K562 (cell line): ENCODE measurements around the gene AP1S3. TPM values are rescaled to one million over a fixed set of nuclear protein-coding genes. Genes with fewer than 3 reads are reported as not detected.

Experiments used
- ATAC-seq: fragments of 200-7000 bp; cut with Tn5 transposase; 3 replicates; pipeline ENCODE4 v1.9.1; 2020; ENCODE audit warnings: moderate library complexity
- BruUV-seq: library from RNA; stranded (reverse); fragments of 400-500 nt; replicated peaks from 2 replicates; lab custom pipeline; 2021; lab: Mats Ljungman, UMichigan
- CTCF ChIA-PET: fragments of 300-600 bp; formaldehyde crosslinking; extraction: SDS; loops from one replicate; lab custom pipeline; 2021; ENCODE audit warnings: low intra/inter-chr PET ratio; lab: Yijun Ruan, JAX
- POLR2A ChIA-PET: fragments of 300-600, 350-650 bp; sonication (Branson Sonifier 250); formaldehyde crosslinking; extraction: SDS; loops from one replicate; lab custom pipeline; 2021; ENCODE audit warnings: antibody characterized with exemption, inconsistent platforms; lab: Yijun Ruan, JAX
- DNase-seq, 4 experiments: peaks; one replicate each; pipeline versions ENCODE4 v3.0.0 to v3.0.0-alpha.2; 2011 to 2018; ENCODE audit warnings: low spot score in 3 of 4, mixed read lengths in 3 of 4; ENCODE audit errors: extremely low read depth in 1 of 4
- FAIRE-seq: peaks from 2 replicates; lab custom pipeline; 2011; peaks lifted over from hg19 to GRCh38; lab: Jason Lieb, UNC
- H2AFZ ChIP-seq: 2 replicates; pipeline ENCODE4 v1.6.0; 2011; ENCODE audit warnings: low read depth, low read length, control low read depth, inconsistent platforms
- H3K27ac ChIP-seq: fragments of 200-600 bp; 3 replicates; pipeline ENCODE4 v1.8.0; 2011; ENCODE audit warnings: low read depth, mild to moderate bottlenecking, control low read depth, inconsistent platforms, low read length, moderate library complexity, mixed read lengths; ENCODE audit errors: extremely low read depth
- H3K27me3 ChIP-seq, 2 experiments: fragments of 300-600 bp in 1 of 2; 2 replicates in 1 of 2; 3 replicates in 1 of 2; pipeline versions ENCODE4 v1.6.0 to v1.8.0; 2011; ENCODE audit warnings: inconsistent platforms in 2 of 2, low read length in 2 of 2, mild to moderate bottlenecking in 1 of 2, mixed read lengths in 1 of 2, moderate library complexity in 1 of 2; ENCODE audit not compliant: control insufficient read depth in 2 of 2, insufficient read depth in 2 of 2
- H3K36me3 ChIP-seq: fragments of 300-600 bp; 3 replicates; pipeline ENCODE4 v1.8.0; 2011; ENCODE audit warnings: mild to moderate bottlenecking, low read length, inconsistent platforms; ENCODE audit not compliant: control insufficient read depth, insufficient read depth
- H3K4me1 ChIP-seq, 2 experiments: fragments of 200-600 bp in 1 of 2; replicated peaks in 1 of 2; 2 replicates in 1 of 2; 3 replicates in 1 of 2; pipeline versions ENCODE4 v1.5.1 to v1.8.0; 2011; ENCODE audit warnings: inconsistent platforms in 2 of 2, low read length in 2 of 2, mild to moderate bottlenecking in 1 of 2, mixed read lengths in 1 of 2, moderate library complexity in 1 of 2; ENCODE audit not compliant: control insufficient read depth in 2 of 2, insufficient read depth in 2 of 2
- H3K4me2 ChIP-seq: 2 replicates; pipeline ENCODE4 v1.6.1; 2011; ENCODE audit warnings: low read length, control low read depth, inconsistent platforms, mixed read lengths; ENCODE audit not compliant: insufficient read depth
- H3K4me3 ChIP-seq: fragments of 200-600 bp; sonication (generic), shearing (Covaris generic); 2 replicates; pipeline ENCODE4 v1.5.1; 2016; ENCODE audit warnings: control low read depth, inconsistent platforms
- H3K79me2 ChIP-seq: fragments of 200-600 bp; 3 replicates; pipeline ENCODE4 v1.8.0; 2011; ENCODE audit warnings: low read length, inconsistent platforms; ENCODE audit not compliant: control insufficient read depth, insufficient read depth
- H3K9ac ChIP-seq, 2 experiments: 2 replicates each; pipeline versions ENCODE4 v1.6.0 to v1.6.1; 2011; ENCODE audit warnings: low read depth in 2 of 2, low read length in 2 of 2, control low read depth in 1 of 2, inconsistent platforms in 1 of 2, mild to moderate bottlenecking in 1 of 2, mixed read lengths in 1 of 2; ENCODE audit not compliant: insufficient read depth in 1 of 2
- H3K9me1 ChIP-seq: one replicate; pipeline ENCODE4 v1.6.0; 2011; ENCODE audit warnings: inconsistent platforms, mild to moderate bottlenecking, low read length, moderate library complexity; ENCODE audit not compliant: control insufficient read depth, insufficient read depth
- H3K9me3 ChIP-seq: replicated peaks from 2 replicates; pipeline ENCODE4 v1.5.1; 2011; ENCODE audit warnings: low read depth, low read length, inconsistent platforms; ENCODE audit not compliant: control insufficient read depth, insufficient read depth
- H4K20me1 ChIP-seq: replicated peaks from 2 replicates; pipeline ENCODE4 v1.6.1; 2011; ENCODE audit warnings: low read length, inconsistent platforms, mixed read lengths; ENCODE audit not compliant: control insufficient read depth, insufficient read depth
- COPS2 ChIP-seq: fragments of 450-650 bp; conservative IDR thresholded peaks from 2 replicates; pipeline ENCODE4 v1.6.1; 2016; ENCODE audit warnings: mild to moderate bottlenecking, moderate library complexity
- CREB1 ChIP-seq, 2 experiments: sonication (generic) in 1 of 2; formaldehyde crosslinking in 1 of 2; IDR thresholded peaks; 2 replicates each; pipeline versions ENCODE4 v1.6.1 to v1.8.0; 2012 to 2022; ENCODE audit warnings: inconsistent platforms in 1 of 2, mild to moderate bottlenecking in 1 of 2, missing genetic modification reagents in 1 of 2, moderate library complexity in 1 of 2
- CREM ChIP-seq: IDR thresholded peaks from 2 replicates; pipeline ENCODE4 v1.6.1; 2014; ENCODE audit warnings: antibody characterized with exemption, low read depth
- ETV6 ChIP-seq, 3 experiments: fragments of 150-350 bp in 1 of 3; sonication (generic) in 1 of 3; formaldehyde crosslinking in 1 of 3; IDR thresholded peaks; 2 replicates each; pipeline versions ENCODE4 v1.6.1 to v1.8.0; 2014 to 2022; ENCODE audit warnings: borderline replicate concordance in 2 of 3, low read depth in 2 of 3, antibody characterized with exemption in 1 of 3, low read length in 1 of 3, mild to moderate bottlenecking in 1 of 3, missing genetic modification reagents in 1 of 3
- ILF3 ChIP-seq: fragments of 450-650 bp; IDR thresholded peaks from 2 replicates; pipeline ENCODE4 v1.6.1; 2018; ENCODE audit warnings: antibody characterized with exemption, mild to moderate bottlenecking, moderate library complexity, borderline replicate concordance
- PTBP1 ChIP-seq: fragments of 200-400 bp; formaldehyde crosslinking; IDR thresholded peaks from 2 replicates; pipeline ENCODE4 v1.6.1; 2017; ENCODE audit warnings: low read depth, low read length
- SIRT6 ChIP-seq: IDR thresholded peaks from one replicate; pipeline ENCODE4 v1.6.1; 2012; ENCODE audit warnings: low read depth, mild to moderate bottlenecking, control low read depth, inconsistent platforms, low read length, moderate library complexity
- SMARCB1 ChIP-seq: IDR thresholded peaks from 2 replicates; pipeline ENCODE4 v1.6.1; 2011; ENCODE audit warnings: improper control_type of control experiment, low read depth; ENCODE audit not compliant: insufficient read length
- ZNF212 ChIP-seq: fragments of 450-650 bp; formaldehyde crosslinking; IDR thresholded peaks from 2 replicates; pipeline ENCODE4 v1.4.0; 2020; ENCODE audit warnings: mild to moderate bottlenecking
- ZNF507 ChIP-seq: conservative IDR thresholded peaks from 2 replicates; pipeline ENCODE4 v1.6.1; 2017; ENCODE audit warnings: missing genetic modification characterization, missing compliant biosample characterization
- ZNF561 ChIP-seq: fragments of 450-650 bp; formaldehyde crosslinking; conservative IDR thresholded peaks from 2 replicates; pipeline ENCODE4 v1.4.0; 2020; ENCODE audit warnings: mild to moderate bottlenecking, moderate library complexity
- ZNF696 ChIP-seq: fragments of 250-450 bp; sonication (Bioruptor Pico); conservative IDR thresholded peaks from 2 replicates; pipeline ENCODE4 v1.4.0; 2020; ENCODE audit warnings: mild to moderate bottlenecking, moderate library complexity
- WGBS: fragments of 100-300 bp; shearing (Covaris generic); methylation state at CpG from one replicate; pipeline ENCODE4 v1.1.6; 2016; ENCODE audit warnings: low coverage, mixed read lengths; ENCODE audit not compliant: insufficient coverage; ENCODE audit errors: missing lambda C conversion rate; 5-methylcytosine and 5-hydroxymethylcytosine counted together
- in situ Hi-C: fragments of 300-500 bp; cut with MboI; formaldehyde crosslinking; loops from 4 replicates; pipeline ENCODE4 v1.15.0; 2018; ENCODE audit warnings: inconsistent platforms, mixed read lengths
- intact Hi-C: fragments of 100-400 bp; cut with micrococcal nuclease; formaldehyde crosslinking; loops from 2 replicates; pipeline ENCODE4 v1.14.2; 2022
- polyA plus RNA-seq, 8 experiments: library from polyadenylated mRNA; depleted of rRNA in 4 of 8; stranded (reverse) in 5 of 8; unstranded in 3 of 8; fragments of >200 nt; fragmentation: Nextera tagmentation in 2 of 8; fragmentation: Illumina TruSeq in 1 of 8; extraction: Ambion mirVana in 2 of 8; extraction: Trizol in 1 of 8; gene quantifications; 2 replicates each; pipeline versions ENCODE4 v1.2.1 to v1.2.3, GENCODE V29; 2011 to 2014; ENCODE audit warnings: inconsistent platforms in 1 of 8, missing spikeins in 1 of 8
- total RNA-seq, 7 experiments: library from RNA; depleted of rRNA in 6 of 7; stranded (reverse); fragments of >200 nt in 6 of 7; fragmentation: Illumina TruSeq in 2 of 7; extraction: Trizol in 2 of 7; gene quantifications; 2 replicates each; pipeline versions ENCODE4 v1.2.1 to v1.2.3, GENCODE V29; 2011 to 2021; ENCODE audit warnings: low replicate concordance in 1 of 7
- TF ChIP-seq, protein P1 (sequence below): fragments of 450-650 bp; IDR thresholded peaks from 2 replicates; pipeline ENCODE4 v1.6.1; 2018; ENCODE audit not compliant: partially characterized antibody
- TF ChIP-seq, protein P2 (sequence below): sonication (generic); formaldehyde crosslinking; IDR thresholded peaks from 2 replicates; pipeline ENCODE4 v1.8.0; 2022; ENCODE audit warnings: missing genetic modification reagents, mild to moderate bottlenecking, borderline replicate concordance
- TF ChIP-seq, protein P3 (sequence below): fragments of 150-350 bp; conservative IDR thresholded peaks from 2 replicates; pipeline ENCODE4 v1.6.1; 2014; ENCODE audit warnings: low read length

Gene AP1S3
- total and polyA plus RNA-seq, 9 of the 15 experiments (the other 6 are each of a cell fraction or from before 2014, with no cell fraction given), result 0.50 to 3.8 (median 2.1) TPM

- Histone ChIP-seq H3K4me2 (no peak overlapping the region), H3K36me3 (no peaks in the 10 kb centered on the region), H2AFZ (no peak overlapping the region), H3K27me3 (peaks cover 0 to 5% of the 10 kb centered on the region in 2 experiments; a peak in 1 of 5 replicates), H3K4me3 (no peak overlapping the region), H3K4me1 (no peaks in the 10 kb centered on the region), H3K9ac (no peak overlapping the region), H3K9me1 (no peaks in the 10 kb centered on the region), H3K9me3 (no peaks in the 10 kb centered on the region), H4K20me1 (no peaks in the 10 kb centered on the region), H3K79me2 (no peaks in the 10 kb centered on the region), H3K27ac (no peak overlapping the region)
- POLR2A ChIA-PET, result no interaction called here
- ATAC-seq (no peak), DNase-seq (no peak), FAIRE-seq (no peak)
- 26% methylated on average over 2 of the region's 2 CpGs for WGBS
- TF ChIP-seq ETV6 (IDR thresholded peaks at IDR 0.05; ENCODE audit: borderline replicate concordance in 1 of 2, low read depth in 2 of 2, low read length in 1 of 2), result no peak
- no peak for TF ChIP-seq ETV6 (CRISPR knock-in tag; IDR thresholded peaks at IDR 0.05; ENCODE audit: borderline replicate concordance)
- TF ChIP-seq, protein P1, sequence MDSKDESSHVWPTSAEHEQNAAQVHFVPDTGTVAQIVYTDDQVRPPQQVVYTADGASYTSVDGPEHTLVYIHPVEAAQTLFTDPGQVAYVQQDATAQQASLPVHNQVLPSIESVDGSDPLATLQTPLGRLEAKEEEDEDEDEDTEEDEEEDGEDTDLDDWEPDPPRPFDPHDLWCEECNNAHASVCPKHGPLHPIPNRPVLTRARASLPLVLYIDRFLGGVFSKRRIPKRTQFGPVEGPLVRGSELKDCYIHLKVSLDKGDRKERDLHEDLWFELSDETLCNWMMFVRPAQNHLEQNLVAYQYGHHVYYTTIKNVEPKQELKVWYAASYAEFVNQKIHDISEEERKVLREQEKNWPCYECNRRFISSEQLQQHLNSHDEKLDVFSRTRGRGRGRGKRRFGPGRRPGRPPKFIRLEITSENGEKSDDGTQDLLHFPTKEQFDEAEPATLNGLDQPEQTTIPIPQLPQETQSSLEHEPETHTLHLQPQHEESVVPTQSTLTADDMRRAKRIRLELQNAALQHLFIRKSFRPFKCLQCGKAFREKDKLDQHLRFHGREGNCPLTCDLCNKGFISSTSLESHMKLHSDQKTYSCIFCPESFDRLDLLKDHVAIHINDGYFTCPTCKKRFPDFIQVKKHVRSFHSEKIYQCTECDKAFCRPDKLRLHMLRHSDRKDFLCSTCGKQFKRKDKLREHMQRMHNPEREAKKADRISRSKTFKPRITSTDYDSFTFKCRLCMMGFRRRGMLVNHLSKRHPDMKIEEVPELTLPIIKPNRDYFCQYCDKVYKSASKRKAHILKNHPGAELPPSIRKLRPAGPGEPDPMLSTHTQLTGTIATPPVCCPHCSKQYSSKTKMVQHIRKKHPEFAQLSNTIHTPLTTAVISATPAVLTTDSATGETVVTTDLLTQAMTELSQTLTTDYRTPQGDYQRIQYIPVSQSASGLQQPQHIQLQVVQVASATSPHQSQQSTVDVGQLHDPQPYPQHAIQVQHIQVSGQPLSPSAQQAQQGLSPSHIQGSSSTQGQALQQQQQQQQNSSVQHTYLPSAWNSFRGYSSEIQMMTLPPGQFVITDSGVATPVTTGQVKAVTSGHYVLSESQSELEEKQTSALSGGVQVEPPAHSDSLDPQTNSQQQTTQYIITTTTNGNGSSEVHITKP, result no peak
- TF ChIP-seq PTBP1, result no peak
- TF ChIP-seq ZNF212, result no peak
- TF ChIP-seq ZNF696 (CRISPR knock-in tag), result no peak
- TF ChIP-seq SMARCB1, result no peak
- TF ChIP-seq COPS2, result no peak
- TF ChIP-seq SIRT6, result no peak
- no peak for TF ChIP-seq ZNF507
- TF ChIP-seq, protein P2, sequence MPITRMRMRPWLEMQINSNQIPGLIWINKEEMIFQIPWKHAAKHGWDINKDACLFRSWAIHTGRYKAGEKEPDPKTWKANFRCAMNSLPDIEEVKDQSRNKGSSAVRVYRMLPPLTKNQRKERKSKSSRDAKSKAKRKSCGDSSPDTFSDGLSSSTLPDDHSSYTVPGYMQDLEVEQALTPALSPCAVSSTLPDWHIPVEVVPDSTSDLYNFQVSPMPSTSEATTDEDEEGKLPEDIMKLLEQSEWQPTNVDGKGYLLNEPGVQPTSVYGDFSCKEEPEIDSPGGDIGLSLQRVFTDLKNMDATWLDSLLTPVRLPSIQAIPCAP (CRISPR knock-in tag), result no peak
- TF ChIP-seq CREB1 (IDR thresholded peaks at IDR 0.05), result no peak
- no peak for TF ChIP-seq CREB1 (CRISPR knock-in tag; IDR thresholded peaks at IDR 0.05)
- no peak for TF ChIP-seq CREM
- TF ChIP-seq ZNF561 (CRISPR knock-in tag), result no peak
- no peak for TF ChIP-seq ILF3
- TF ChIP-seq, protein P3, sequence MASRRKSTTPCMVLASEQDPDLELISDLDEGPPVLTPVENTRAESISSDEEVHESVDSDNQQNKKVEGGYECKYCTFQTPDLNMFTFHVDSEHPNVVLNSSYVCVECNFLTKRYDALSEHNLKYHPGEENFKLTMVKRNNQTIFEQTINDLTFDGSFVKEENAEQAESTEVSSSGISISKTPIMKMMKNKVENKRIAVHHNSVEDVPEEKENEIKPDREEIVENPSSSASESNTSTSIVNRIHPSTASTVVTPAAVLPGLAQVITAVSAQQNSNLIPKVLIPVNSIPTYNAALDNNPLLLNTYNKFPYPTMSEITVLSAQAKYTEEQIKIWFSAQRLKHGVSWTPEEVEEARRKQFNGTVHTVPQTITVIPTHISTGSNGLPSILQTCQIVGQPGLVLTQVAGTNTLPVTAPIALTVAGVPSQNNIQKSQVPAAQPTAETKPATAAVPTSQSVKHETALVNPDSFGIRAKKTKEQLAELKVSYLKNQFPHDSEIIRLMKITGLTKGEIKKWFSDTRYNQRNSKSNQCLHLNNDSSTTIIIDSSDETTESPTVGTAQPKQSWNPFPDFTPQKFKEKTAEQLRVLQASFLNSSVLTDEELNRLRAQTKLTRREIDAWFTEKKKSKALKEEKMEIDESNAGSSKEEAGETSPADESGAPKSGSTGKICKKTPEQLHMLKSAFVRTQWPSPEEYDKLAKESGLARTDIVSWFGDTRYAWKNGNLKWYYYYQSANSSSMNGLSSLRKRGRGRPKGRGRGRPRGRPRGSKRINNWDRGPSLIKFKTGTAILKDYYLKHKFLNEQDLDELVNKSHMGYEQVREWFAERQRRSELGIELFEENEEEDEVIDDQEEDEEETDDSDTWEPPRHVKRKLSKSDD, result no peak
- BruUV-seq, result no TSS peak
- CTCF ChIA-PET, result no interaction called here
- in situ Hi-C loops (no loop called here), intact Hi-C loops (no loop called here)
These were observed 26.1 kb upstream of the AP1S3 start for GRCh38 chr2:223863491-223863890.
